Testis (tissue), 2 donors: ENCODE data around the gene ZNF503.

Experiments used
- CTCF ChIP-seq, 3 experiments: fragments of 450-650 bp in 2 of 3; fragments of 200-600 bp in 1 of 3; sonication (generic) in 1 of 3; IDR thresholded peaks; one replicate each; pipeline ENCODE4 v1.5.1; 2016 to 2019; ENCODE audit warnings: antibody characterized with exemption in 3 of 3, mild to moderate bottlenecking in 2 of 3, moderate library complexity in 1 of 3
- POLR2A ChIP-seq: fragments of 450-650 bp; IDR thresholded peaks from one replicate; pipeline ENCODE4 v1.6.1; 2017; ENCODE audit warnings: antibody characterized with exemption, mild to moderate bottlenecking, moderate library complexity

- no peak for TF ChIP-seq CTCF (IDR thresholded peaks at IDR 0.05)
- TF ChIP-seq POLR2A, result no peak
These were observed 44.1 kb downstream of the ZNF503 start for GRCh38 chr10:75357500-75357899.
